GM12878 (cell line): Measurements from ENCODE around the gene ABHD6. TPM values are rescaled to one million over a fixed set of nuclear protein-coding genes. Genes with fewer than 3 reads are reported as not detected.
"Not testable (repeated sequence)": the region's sequence is repeated elsewhere in the genome, so short reads cannot be mapped to it uniquely, and the experiment has no call there.

Source experiments
- ATAC-seq: fragments of 200-7000 bp; cut with Tn5 transposase; 3 replicates; pipeline ENCODE4 v1.9.1; 2020; ENCODE audit warnings: mild to moderate bottlenecking, moderate library complexity
- BruUV-seq: library from RNA; stranded (reverse); fragments of 400-500 nt; replicated peaks from 2 replicates; lab custom pipeline; 2021; lab: Mats Ljungman, UMichigan
- CTCF ChIA-PET: fragments of 300-600 bp; sonication (Branson Sonifier 250); formaldehyde crosslinking; extraction: SDS; loops from one replicate; lab custom pipeline; 2021; ENCODE audit warnings: inconsistent platforms; lab: Yijun Ruan, JAX
- POLR2A ChIA-PET: fragments of 350-600 bp; formaldehyde crosslinking; extraction: SDS; loops from one replicate; lab custom pipeline; 2021; ENCODE audit warnings: inconsistent platforms; lab: Charles Lee
- RAD21 ChIA-PET: fragments of 300-600 bp; sonication (Branson Sonifier 250); formaldehyde crosslinking; loops from one replicate; lab custom pipeline; 2023; ENCODE audit warnings: antibody characterized with exemption; ENCODE audit not compliant: unreplicated experiment; lab: Charles Lee
- SMC1A ChIA-PET: fragments of 300-600 bp; sonication (Branson Sonifier 250); formaldehyde crosslinking; loops from one replicate; lab custom pipeline; 2023; ENCODE audit not compliant: unreplicated experiment, uncharacterized antibody; lab: Charles Lee
- DNase-seq: peaks from one replicate; pipeline ENCODE4 v3.0.0-alpha.2; 2011; ENCODE audit warnings: low read depth, low spot score
- FAIRE-seq: peaks from 3 replicates; lab custom pipeline; 2011; peaks lifted over from hg19 to GRCh38; lab: Jason Lieb, UNC
- H2AFZ ChIP-seq: 2 replicates; pipeline ENCODE4 v1.6.0; 2011; ENCODE audit warnings: low read depth, low read length, control low read depth; ENCODE audit not compliant: control insufficient read depth
- H3K27ac ChIP-seq: 2 replicates; pipeline ENCODE4 v1.5.1; 2011; ENCODE audit warnings: control low read depth; ENCODE audit not compliant: control insufficient read depth, insufficient read depth
- H3K27me3 ChIP-seq, 2 experiments: replicated peaks in 1 of 2; 2 replicates each; pipeline versions ENCODE4 v1.6.0 to v1.6.1; 2011; ENCODE audit warnings: low read length in 1 of 2; ENCODE audit not compliant: control insufficient read depth in 2 of 2, insufficient read depth in 2 of 2
- H3K36me3 ChIP-seq, 2 experiments: 2 replicates each; pipeline ENCODE4 v1.5.1; 2011; ENCODE audit warnings: low read length in 1 of 2; ENCODE audit not compliant: control insufficient read depth in 2 of 2, insufficient read depth in 2 of 2
- H3K4me1 ChIP-seq: 2 replicates; pipeline ENCODE4 v1.6.1; 2011; ENCODE audit warnings: mild to moderate bottlenecking, low read length, moderate library complexity, mixed read lengths; ENCODE audit not compliant: control insufficient read depth, insufficient read depth
- H3K4me2 ChIP-seq: 2 replicates; pipeline ENCODE4 v1.6.0; 2011; ENCODE audit warnings: control low read depth; ENCODE audit not compliant: control insufficient read depth, insufficient read depth
- H3K4me3 ChIP-seq: fragments of 200-600 bp; sonication (generic); 2 replicates; pipeline ENCODE4 v1.5.1; 2016
- H3K79me2 ChIP-seq: 2 replicates; pipeline ENCODE4 v1.6.0; 2011; ENCODE audit warnings: low read length; ENCODE audit not compliant: control insufficient read depth, insufficient read depth
- H3K9ac ChIP-seq: 2 replicates; pipeline ENCODE4 v1.8.0; 2011; ENCODE audit warnings: low read length, control low read depth, mixed read lengths; ENCODE audit not compliant: control insufficient read depth, insufficient read depth
- H3K9me3 ChIP-seq: replicated peaks from 3 replicates; pipeline ENCODE4 v1.5.1; 2011; ENCODE audit warnings: mild to moderate bottlenecking, low read length; ENCODE audit not compliant: control insufficient read depth, insufficient read depth
- H4K20me1 ChIP-seq: 2 replicates; pipeline ENCODE4 v1.6.0; 2011; ENCODE audit not compliant: control insufficient read depth, insufficient read depth
- MEF2A ChIP-seq: IDR thresholded peaks from 2 replicates; pipeline ENCODE4 v1.6.1; 2011; ENCODE audit warnings: low read depth, mild to moderate bottlenecking, low read length, moderate library complexity; ENCODE audit not compliant: insufficient read depth
- MTA3 ChIP-seq: IDR thresholded peaks from 2 replicates; pipeline ENCODE4 v1.6.1; 2012; ENCODE audit warnings: low read length, inconsistent platforms, borderline replicate concordance
- NFXL1 ChIP-seq: fragments of 450-650 bp; IDR thresholded peaks from 2 replicates; pipeline ENCODE4 v1.6.1; 2017; ENCODE audit warnings: antibody characterized with exemption, mild to moderate bottlenecking, borderline replicate concordance
- PAX5 ChIP-seq: IDR thresholded peaks from 2 replicates; pipeline ENCODE4 v1.6.1; 2011; ENCODE audit warnings: low read depth, low read length, borderline replicate concordance
- POLR2AphosphoS2 ChIP-seq: IDR thresholded peaks from 2 replicates; pipeline ENCODE4 v1.6.1; 2011; ENCODE audit warnings: low read depth, mild to moderate bottlenecking, low read length, improper control_type of control experiment, moderate library complexity
- RBBP5 ChIP-seq: fragments of 200-600 bp; sonication (generic); conservative IDR thresholded peaks from 2 replicates; pipeline ENCODE4 v1.6.1; 2016
- WGBS: methylation state at CpG from one replicate; pipeline ENCODE4 v1.1.6; 2016; ENCODE audit warnings: low lambda C conversion rate; ENCODE audit not compliant: insufficient replicate concordance, insufficient coverage; ENCODE audit errors: missing lambda C conversion rate; 5-methylcytosine and 5-hydroxymethylcytosine counted together
- in situ Hi-C: fragments of 300-500 bp; cut with MboI; formaldehyde crosslinking; loops from 9 replicates; pipeline ENCODE4 v1.14.3; 2018; ENCODE audit warnings: mixed read lengths
- intact Hi-C: fragments of 100-400 bp; cut with micrococcal nuclease; formaldehyde crosslinking; loops from one replicate; pipeline ENCODE4 v1.14.2; 2022; ENCODE audit not compliant: unreplicated experiment
- polyA plus RNA-seq, 11 experiments: library from polyadenylated mRNA; depleted of rRNA in 4 of 11; unstranded in 6 of 11; stranded (reverse) in 5 of 11; fragments of >200 nt; fragmentation: Nextera tagmentation in 4 of 11; fragmentation: Illumina TruSeq in 1 of 11; extraction: Ambion mirVana in 4 of 11; extraction: Trizol in 1 of 11; gene quantifications; 1 replicate in 1 of 11; 2 replicates in 10 of 11; pipeline versions ENCODE4 v1.2.1 to v1.2.3, GENCODE V29; 2011 to 2016; ENCODE audit warnings: inconsistent platforms in 2 of 11, missing spikeins in 2 of 11, low read depth in 1 of 11
- total RNA-seq, 4 experiments: library from RNA; depleted of rRNA in 3 of 4; stranded (reverse); fragments of >200 nt in 3 of 4; fragmentation: Illumina TruSeq in 1 of 4; extraction: Trizol in 1 of 4; gene quantifications; 2 replicates each; pipeline versions ENCODE4 v1.2.1 to v1.2.3, GENCODE V29; 2013 to 2021
- TF ChIP-seq, protein P1 (sequence below): fragments of 450-650 bp; IDR thresholded peaks from 2 replicates; pipeline ENCODE4 v1.6.1; 2016; ENCODE audit warnings: mild to moderate bottlenecking

Gene ABHD6
- total and polyA plus RNA-seq, 10 of the 15 experiments (the other 5 are each of a cell fraction or from before 2014, with no cell fraction given): 1.4 to 33.2 (median 3.2) TPM

DNA sequence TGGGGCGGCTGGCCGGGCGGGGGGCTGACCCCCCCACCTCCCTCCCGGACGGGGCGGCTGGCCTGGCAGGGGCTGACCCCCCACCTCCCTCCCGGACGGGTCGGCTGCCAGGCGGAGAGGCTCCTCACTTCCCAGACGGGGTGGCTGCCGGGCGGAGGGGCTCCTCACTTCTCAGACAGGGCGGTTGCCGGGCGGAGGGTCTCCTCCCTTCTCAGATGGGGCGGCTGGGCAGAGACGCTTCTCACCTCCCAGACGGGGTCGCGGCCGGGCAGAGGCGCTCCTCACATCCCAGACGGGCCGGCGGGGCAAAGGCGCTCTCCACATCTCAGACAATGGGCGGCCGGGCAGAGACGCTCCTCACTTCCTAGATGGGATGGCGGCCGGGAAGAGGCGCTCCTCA lies 52.9 kb downstream of the ABHD6 start:
- BruUV-seq, H3K27me3 ChIP-seq, RAD21 ChIA-PET, CTCF ChIA-PET, H3K79me2 ChIP-seq, H3K27ac ChIP-seq, FAIRE-seq, H3K9ac ChIP-seq, ATAC-seq, H3K9me3 ChIP-seq, H3K4me1 ChIP-seq, intact Hi-C loops, H2AFZ ChIP-seq, H3K4me3 ChIP-seq, H4K20me1 ChIP-seq, in situ Hi-C loops, DNase-seq, POLR2A ChIA-PET, H3K4me2 ChIP-seq: not testable (repeated sequence)
- 96% methylated on average over 12 of the region's 33 CpGs for WGBS
- peaks cover 2 to 10% of the 10 kb centered on the region in 2 experiments; a peak in 2 of 4 replicates for H3K36me3 ChIP-seq
- SMC1A ChIA-PET: interaction anchor here (2.4 kb wide), 1 partner anchor 73 kb away, joined by 10 read pairs; no protein-coding TSS in a partner anchor

DNA sequence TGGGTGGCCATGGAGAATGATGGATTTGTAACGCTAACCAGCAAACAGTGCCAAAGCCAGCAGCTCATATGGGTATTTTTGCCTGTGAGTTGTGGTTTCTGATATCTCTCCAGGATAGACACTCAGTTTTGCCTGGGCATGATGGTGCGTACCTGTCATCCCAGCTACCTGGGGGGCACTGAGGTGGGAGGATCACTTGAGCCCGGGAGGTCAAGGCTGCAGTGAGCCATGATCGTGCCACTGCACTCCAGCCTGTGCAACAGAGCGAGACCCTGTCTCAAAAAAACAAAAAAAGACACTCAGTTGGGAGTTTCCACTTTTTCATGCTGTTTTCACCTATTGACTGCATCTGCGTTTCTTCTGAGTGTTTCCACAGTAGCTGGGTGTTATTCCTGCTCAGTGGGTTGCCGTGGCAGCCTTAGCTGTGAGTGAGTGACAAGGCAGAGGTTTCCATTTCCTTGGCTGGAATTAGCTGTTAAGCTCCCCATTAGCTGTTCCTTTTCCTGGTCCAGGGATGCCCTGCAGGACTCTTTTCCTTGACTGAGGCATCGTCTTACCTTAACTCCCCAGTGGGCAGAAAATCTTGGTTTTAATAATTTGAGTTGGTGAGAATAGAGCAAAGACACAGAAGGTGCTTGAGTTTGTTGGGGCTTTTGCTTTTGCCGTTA lies 54.2 kb downstream of the ABHD6 start:
- Histone ChIP-seq H3K36me3 (peaks cover 2 to 10% of the 10 kb centered on the region in 2 experiments; a peak in 2 of 4 replicates), H4K20me1 (no peaks in the 10 kb centered on the region), H3K4me2 (no peak overlapping the region), H3K4me3 (no peak overlapping the region), H3K4me1 (no peaks in the 10 kb centered on the region), H3K9ac (no peak overlapping the region), H2AFZ (no peak overlapping the region), H3K27me3 (no peaks in the 10 kb centered on the region), H3K9me3 (no peaks in the 10 kb centered on the region), H3K27ac (no peak overlapping the region), H3K79me2 (no peaks in the 10 kb centered on the region)
- ChIA-PET CTCF (interaction anchor here (0.6 to 2.0 kb wide), 6 partner anchors 8 to 74 kb away, joined by 3 to 8 read pairs (median 3); partner anchors contain the start of genes HTD2 and RPP14), RAD21 (interaction anchor here (1.0 kb wide), 1 partner anchor 14 kb away, joined by 4 read pairs; the partner anchor contains the start of genes HTD2 and RPP14), POLR2A (interaction anchor here (1.5 kb wide), 1 partner anchor 52 kb away, joined by 4 read pairs; no protein-coding TSS in a partner anchor), SMC1A (interaction anchor here (1.0 to 2.4 kb wide), 3 partner anchors 10 to 104 kb away, joined by 3 to 10 read pairs (median 4); no protein-coding TSS in a partner anchor)
- DNase-seq (no peak), ATAC-seq (peak; percentile 40), FAIRE-seq (no peak)
- 15% methylated on average over 9 of the region's 9 CpGs for WGBS
- in situ Hi-C loops: no loop called here
- TF ChIP-seq NFXL1 (no peak), PAX5 (0 out of 2 replicates have a peak, but pooled peaks have one; percentile 22), MTA3 (no peak), MEF2A (no peak), RBBP5 (no peak), POLR2AphosphoS2 (no peak)
- TF ChIP-seq, protein P1, sequence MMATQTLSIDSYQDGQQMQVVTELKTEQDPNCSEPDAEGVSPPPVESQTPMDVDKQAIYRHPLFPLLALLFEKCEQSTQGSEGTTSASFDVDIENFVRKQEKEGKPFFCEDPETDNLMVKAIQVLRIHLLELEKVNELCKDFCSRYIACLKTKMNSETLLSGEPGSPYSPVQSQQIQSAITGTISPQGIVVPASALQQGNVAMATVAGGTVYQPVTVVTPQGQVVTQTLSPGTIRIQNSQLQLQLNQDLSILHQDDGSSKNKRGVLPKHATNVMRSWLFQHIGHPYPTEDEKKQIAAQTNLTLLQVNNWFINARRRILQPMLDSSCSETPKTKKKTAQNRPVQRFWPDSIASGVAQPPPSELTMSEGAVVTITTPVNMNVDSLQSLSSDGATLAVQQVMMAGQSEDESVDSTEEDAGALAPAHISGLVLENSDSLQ: peak; percentile 69
- no TSS peak for BruUV-seq
- intact Hi-C loops: no loop called here
